ENCODE results near the gene CENATAC. TPM values are rescaled to one million over a fixed set of nuclear protein-coding genes. Genes with fewer than 3 reads are reported as not detected.

The CENATAC gene, protein sequence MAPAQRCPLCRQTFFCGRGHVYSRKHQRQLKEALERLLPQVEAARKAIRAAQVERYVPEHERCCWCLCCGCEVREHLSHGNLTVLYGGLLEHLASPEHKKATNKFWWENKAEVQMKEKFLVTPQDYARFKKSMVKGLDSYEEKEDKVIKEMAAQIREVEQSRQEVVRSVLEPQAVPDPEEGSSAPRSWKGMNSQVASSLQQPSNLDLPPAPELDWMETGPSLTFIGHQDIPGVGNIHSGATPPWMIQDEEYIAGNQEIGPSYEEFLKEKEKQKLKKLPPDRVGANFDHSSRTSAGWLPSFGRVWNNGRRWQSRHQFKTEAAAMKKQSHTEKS
- total RNA-seq: 5.7 and 5.9 TPM in 2 replicates

DNA sequence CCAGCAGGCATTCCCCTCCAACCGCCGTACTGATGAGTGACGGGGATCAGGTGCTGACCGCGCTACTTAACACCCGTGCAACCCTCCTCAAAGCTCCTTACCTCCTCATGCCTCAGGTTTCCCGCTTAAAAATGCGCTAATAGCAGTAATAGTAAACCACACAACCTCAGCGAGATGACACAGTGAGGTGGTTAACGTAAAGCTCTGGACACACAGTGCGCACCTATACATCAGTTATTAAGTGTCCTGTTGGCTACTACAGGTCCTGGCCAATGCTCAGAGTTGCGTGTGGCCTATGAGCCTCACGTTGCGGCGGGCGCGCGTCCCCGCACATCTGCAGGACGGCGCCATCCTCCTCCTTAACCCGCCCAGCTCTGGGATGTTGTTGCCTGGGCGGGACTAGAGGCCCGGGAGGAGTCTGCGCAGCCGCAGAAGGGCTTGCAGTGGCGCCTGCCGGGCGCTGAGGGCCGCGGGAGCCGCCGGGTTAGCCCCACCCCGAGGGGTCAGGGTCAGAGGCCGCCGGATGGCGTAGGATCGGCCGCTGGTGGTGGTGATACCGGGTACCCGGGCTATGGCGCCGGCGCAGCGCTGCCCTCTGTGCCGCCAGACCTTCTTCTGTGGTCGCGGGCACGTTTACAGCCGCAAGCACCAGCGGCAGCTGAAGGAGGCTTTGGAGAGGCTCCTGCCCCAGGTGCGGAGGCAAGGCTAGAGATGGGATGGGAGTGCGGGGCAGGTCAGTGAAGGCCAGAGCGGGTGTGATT is at the start of gene CENATAC:
CENATAC (plus strand) TSS at position 512 of the 761 bp plus-strand sequence; CDS start at position 572, 60 bp downstream.

GRCh38 chr11:118956094-118956846 is 41.7 kb upstream of the CENATAC start, which contains the start of gene UPK2:
Gene UPK2 (plus strand): TSS chr11:118956298. CDS start chr11:118956351, 53 bp downstream.

GRCh38 chr11:118971646-118972045 is 26.3 kb upstream of the CENATAC start, which contains the start of gene FOXR1:
Gene FOXR1 (plus strand): TSS chr11:118971761. CDS start chr11:118971932, 171 bp downstream.

DNA sequence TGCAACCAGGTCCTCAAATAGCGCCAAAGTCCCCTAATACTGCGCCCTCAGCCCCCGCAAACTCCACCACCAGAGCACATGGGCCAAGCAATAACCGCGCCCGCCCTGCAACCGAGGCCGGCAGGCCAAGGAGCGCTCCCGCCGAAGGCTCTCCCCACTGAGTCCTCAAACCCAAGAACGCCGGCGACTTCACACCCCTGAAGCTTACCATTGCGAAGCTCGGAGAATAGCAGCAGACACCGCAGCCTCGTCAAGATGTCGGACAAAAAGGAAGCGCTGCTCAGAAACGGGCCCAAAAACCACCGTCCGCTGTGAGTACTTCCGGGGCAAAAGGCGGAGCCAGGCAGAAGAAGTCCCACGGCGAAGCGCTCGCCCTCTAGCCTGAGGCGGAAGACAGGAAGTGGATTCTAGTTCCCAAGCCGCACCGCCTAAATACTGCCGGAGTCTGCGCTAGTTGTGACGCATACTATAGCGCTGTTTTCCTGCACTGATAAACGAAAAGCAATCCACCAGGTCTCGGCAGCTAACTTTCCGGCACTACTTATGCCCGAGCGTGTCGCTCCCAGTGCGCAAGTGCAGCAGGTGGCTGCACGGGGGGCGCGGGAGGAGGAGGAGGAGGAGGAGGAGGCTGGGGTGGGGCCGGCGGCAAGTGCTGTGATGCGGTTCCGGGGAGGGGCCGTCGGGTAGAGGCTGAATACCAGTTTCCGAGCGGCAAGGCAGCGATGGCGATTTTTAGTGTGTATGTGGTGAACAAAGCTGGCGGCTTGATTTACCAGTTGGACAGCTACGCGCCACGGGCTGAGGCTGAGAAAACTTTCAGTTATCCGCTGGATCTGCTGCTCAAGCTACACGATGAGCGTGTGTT is 20.4 kb downstream of the CENATAC start, which contains the start of the genes RPS25 and TRAPPC4:
RPS25 (minus strand) TSS at position 270 of the 865 bp plus-strand sequence; CDS start at position 211, 59 bp downstream.
TRAPPC4 (plus strand) TSS at position 693 of the 865 bp plus-strand sequence; CDS start at position 723, 30 bp downstream.

GRCh38 chr11:119030329-119031047 is 32.5 kb downstream of the CENATAC start, which contains the start of gene SLC37A4:
Gene SLC37A4 (minus strand): TSS chr11:119030877.

DNA sequence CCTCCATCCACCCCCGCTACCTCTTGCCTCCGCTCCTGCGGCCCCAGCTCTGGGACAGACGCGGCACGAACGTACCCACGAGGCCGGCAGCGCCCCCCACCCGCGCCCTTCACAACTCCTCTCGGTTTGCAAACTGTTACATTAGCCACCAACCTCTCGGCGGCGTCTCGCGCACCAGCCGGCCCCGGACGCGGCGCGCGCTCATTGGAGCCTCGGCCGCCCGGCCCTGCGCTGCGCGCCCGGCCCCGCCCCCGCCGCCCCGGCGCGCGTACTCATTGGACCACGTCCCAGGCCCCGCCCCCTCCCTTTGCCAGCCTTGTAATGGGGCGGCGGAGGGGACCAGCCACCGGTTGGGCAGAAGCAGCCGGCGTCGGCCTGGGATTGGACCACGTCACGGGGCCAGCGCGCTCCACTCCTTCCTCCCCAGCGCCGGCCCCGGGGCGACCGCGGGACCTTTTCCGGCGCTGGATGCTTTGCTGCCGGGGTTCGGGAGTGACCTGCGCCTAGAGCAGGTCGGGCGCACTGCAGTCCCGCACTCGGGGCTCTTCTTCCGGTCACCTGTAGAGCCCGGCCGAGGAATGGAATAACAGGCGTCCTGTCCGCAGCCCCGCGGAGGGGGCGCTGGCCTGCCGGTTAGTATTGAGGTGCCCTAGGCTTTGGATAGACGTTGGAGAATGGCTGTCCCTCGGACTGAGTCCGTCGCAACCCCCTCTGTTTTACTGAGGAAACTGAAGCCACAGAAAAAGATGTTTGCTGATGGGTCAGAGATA is 59.2 kb downstream of the CENATAC start, which contains the start of gene HYOU1:
HYOU1 (minus strand) TSS at position 206 of the 770 bp plus-strand sequence. CDS start 1,045 bp downstream, outside the sequence.

Other genes with a start within 250 kb of the CENATAC start
- gene DDX6, start 207.0 kb upstream of the CENATAC start, total RNA-seq: 46.0 and 63.8 TPM in 2 replicates
- gene CXCR5, start 114.2 kb upstream of the CENATAC start, total RNA-seq: not detected in 2 replicates
- gene BCL9L, start 72.2 kb upstream of the CENATAC start, total RNA-seq: 12.6 and 12.7 TPM in 2 replicates
- not detected in 2 replicates for gene UPK2, start 41.8 kb upstream of the CENATAC start, total RNA-seq
- not detected in 2 replicates for gene FOXR1, start 26.4 kb upstream of the CENATAC start, total RNA-seq
- 1,582 and 1,602 TPM in 2 replicates for gene RPS25, start 20.2 kb downstream of the CENATAC start, total RNA-seq
- 68.0 and 84.3 TPM in 2 replicates for gene TRAPPC4, start 20.6 kb downstream of the CENATAC start, total RNA-seq
- gene SLC37A4, start 32.7 kb downstream of the CENATAC start, total RNA-seq: 17.9 and 22.6 TPM in 2 replicates
- gene HYOU1, start 59.1 kb downstream of the CENATAC start, total RNA-seq: 120 and 121 TPM in 2 replicates
- gene VPS11, start 69.7 kb downstream of the CENATAC start, total RNA-seq: 25.1 and 25.7 TPM in 2 replicates
- gene HMBS, start 86.7 kb downstream of the CENATAC start, total RNA-seq: 9.1 and 14.7 TPM in 2 replicates
- gene DPAGT1, start 103.7 kb downstream of the CENATAC start, total RNA-seq: 31.6 and 44.5 TPM in 2 replicates
- 7.3 and 10.4 TPM in 2 replicates for gene C2CD2L, start 109.2 kb downstream of the CENATAC start, total RNA-seq
- 8.2 and 15.8 TPM in 2 replicates for gene HINFP, start 123.4 kb downstream of the CENATAC start, total RNA-seq
- 0.10 TPM in 1 of 2 replicates, not detected in the other for gene ABCG4, start 150.9 kb downstream of the CENATAC start, total RNA-seq
- 11.9 and 15.1 TPM in 2 replicates for gene NLRX1, start 170.6 kb downstream of the CENATAC start, total RNA-seq
- not detected in 2 replicates for gene NHERF4, start 187.3 kb downstream of the CENATAC start, total RNA-seq
- gene CBL, start 208.2 kb downstream of the CENATAC start, total RNA-seq: 17.1 and 20.5 TPM in 2 replicates

Measured in mammary microvascular endothelial cell (primary cell).